Fibroblast of mammary gland (primary cell): ENCODE results near the gene LSM14A.
"Not testable (repeated sequence)": the region's sequence is repeated elsewhere in the genome, so short reads cannot be mapped to it uniquely, and the experiment has no call there.

ENCODE experiments used
- DNase-seq: peaks from one replicate; pipeline ENCODE4 v3.0.0-alpha.2; 2010; ENCODE audit warnings: low read depth
- H3K4me3 ChIP-seq: 2 replicates; pipeline ENCODE4 v1.5.1; 2011; ENCODE audit warnings: low read depth, mild to moderate bottlenecking, low read length, moderate library complexity; ENCODE audit not compliant: control insufficient read depth
- TF ChIP-seq, protein P1 (sequence below): conservative IDR thresholded peaks from 2 replicates; pipeline ENCODE4 v1.5.1; 2011; ENCODE audit warnings: low read depth, low read length, inconsistent platforms; ENCODE audit not compliant: control insufficient read depth, insufficient read depth

Gene LSM14A

DNA sequence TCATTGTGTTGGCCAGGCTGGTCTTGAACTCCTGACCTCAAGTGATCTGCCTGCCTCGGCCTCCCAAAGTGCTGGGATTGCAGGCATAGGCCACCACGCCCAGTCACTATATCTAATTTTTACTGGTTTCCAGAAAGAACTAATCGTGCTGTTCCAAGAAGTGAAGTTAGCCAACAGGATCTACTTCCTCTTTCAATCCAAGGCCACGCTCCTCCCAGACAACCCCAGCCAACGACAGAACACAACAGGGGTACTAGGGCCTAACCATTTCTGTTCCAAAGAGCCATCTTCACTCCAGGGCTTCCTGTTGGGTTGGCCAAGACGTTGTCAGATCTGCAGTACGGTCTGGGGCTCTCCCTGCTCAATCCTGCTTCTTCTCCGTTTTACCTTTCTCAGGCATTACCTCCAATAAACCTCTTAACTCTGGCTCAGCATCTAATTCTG lies 7.0 kb upstream of the LSM14A start:
- no peak for DNase-seq
- H3K4me3 ChIP-seq: no peak overlapping the region
- TF ChIP-seq, protein P1, sequence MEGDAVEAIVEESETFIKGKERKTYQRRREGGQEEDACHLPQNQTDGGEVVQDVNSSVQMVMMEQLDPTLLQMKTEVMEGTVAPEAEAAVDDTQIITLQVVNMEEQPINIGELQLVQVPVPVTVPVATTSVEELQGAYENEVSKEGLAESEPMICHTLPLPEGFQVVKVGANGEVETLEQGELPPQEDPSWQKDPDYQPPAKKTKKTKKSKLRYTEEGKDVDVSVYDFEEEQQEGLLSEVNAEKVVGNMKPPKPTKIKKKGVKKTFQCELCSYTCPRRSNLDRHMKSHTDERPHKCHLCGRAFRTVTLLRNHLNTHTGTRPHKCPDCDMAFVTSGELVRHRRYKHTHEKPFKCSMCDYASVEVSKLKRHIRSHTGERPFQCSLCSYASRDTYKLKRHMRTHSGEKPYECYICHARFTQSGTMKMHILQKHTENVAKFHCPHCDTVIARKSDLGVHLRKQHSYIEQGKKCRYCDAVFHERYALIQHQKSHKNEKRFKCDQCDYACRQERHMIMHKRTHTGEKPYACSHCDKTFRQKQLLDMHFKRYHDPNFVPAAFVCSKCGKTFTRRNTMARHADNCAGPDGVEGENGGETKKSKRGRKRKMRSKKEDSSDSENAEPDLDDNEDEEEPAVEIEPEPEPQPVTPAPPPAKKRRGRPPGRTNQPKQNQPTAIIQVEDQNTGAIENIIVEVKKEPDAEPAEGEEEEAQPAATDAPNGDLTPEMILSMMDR: no peak

DNA sequence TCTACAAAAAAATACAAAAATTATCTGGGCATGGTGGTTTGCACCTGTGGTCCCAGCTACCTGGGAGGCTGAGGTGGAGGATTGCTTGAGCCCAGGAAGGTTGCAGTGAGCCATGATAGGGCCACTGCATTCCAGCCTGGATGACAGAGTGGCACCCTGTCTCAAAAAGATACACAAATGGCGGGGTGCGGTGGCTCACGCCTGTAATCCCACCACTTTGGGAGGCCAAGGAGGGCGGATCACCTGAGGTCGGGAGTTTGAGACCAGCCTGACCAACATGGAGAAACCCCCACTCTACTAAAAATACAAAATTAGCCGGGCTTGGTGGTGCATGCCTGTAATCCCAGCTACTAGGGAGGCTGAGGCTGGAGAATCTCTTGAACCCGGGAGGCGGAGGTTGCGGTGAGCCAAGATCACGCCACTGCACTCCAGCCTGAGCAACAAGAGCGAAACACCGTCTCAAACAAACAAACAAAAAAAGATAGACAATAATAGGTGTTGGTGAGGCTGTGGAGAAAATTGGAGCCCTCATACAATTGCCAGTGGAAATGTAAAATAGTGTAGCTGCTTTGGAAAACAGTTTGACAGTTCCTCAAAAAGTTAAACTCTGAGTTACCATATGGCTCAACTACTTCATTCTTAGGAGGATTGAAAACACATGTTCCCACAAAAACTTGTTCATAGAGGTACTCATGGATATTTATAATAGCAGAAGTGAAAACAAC lies 2.7 kb upstream of the LSM14A start:
- not testable (repeated sequence) for DNase-seq, H3K4me3 ChIP-seq

DNA sequence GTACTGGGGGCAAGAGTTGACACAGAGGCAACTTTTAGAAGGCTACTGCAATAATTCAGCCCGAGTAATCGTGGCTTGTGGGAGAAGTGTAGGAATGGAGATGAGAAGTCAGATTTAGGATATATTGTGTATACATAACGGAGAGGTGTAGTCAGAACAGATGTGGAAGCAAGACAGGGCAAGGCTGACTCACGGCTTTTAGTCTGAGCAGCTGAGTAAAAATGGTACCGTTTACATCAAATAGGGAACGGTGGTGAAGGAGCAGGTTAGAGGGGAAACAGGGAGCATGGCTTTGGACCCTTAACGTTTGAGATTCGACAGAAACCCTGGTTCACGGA lies 796 bp upstream of the LSM14A start:
- DNase-seq: peak; percentile 89
- TF ChIP-seq, protein P1: no peak
- H3K4me3 ChIP-seq: peak overlapping the region; percentile 68

DNA sequence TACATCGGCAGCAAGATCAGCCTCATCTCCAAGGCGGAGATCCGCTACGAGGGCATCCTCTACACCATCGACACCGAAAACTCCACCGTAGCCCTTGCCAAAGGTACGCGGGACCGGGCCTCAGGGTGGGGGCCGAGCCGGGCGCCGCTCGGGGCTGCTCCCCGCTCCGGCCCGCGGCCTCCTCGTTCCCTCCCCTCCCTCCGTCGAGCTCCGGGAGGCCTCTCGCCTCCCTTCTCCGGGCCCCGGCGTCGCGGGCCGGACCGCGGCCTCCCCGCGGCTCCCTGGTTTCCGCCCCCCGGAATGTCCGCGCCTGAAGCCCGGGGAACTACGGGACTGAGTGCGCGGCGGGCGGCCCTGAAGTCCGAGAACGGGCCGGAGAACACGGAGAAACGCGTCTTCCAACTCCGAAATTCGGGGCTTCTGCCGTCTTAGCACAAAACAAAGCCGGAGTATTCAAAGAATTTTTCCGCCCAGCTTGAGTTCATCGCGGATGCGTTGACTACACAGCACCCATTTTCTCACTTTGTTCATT lies 423 bp downstream of the LSM14A start:
- DNase-seq: peak; percentile 32
- H3K4me3 ChIP-seq: peak overlapping the region; percentile 73
- TF ChIP-seq, protein P1: no peak

DNA sequence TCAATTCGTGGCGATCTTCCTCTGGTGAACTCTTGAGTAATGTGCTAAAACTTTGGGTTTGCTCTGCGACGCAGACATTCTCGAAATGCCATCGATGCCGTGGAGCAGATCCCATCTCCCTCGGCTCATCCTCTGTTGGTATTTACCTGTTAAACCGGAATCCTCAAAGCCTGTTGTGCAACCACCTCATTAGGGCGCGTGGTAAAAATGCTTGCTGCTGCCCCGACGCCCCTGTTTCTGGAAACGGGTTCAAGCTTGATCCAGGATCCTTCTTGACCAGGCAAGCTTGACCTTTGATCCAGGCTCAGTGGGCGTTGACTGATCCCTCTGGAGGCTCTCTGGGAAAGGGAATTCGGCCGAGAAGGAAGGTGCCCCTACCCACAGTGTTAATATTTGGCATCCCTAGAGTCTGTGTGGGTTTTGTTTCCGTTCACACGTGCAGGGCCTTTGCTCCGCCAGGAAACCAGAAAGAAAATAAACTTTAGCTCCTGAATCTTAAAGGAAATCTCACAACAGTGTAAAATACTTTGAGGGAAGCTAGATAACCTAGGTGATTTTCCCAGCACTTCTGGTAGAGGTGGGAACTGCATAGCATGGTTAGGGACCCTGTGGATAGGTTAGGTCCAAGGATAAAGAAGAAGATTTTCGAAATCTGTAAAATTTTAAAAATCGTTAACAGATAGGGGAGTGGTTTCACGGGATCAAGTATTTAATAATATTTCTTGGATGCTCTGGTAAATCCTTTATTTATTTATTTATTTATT lies 1.1 kb downstream of the LSM14A start:
- TF ChIP-seq, protein P1: no peak
- DNase-seq: peak; percentile 39
- H3K4me3 ChIP-seq: peak overlapping the region; percentile 73

DNA sequence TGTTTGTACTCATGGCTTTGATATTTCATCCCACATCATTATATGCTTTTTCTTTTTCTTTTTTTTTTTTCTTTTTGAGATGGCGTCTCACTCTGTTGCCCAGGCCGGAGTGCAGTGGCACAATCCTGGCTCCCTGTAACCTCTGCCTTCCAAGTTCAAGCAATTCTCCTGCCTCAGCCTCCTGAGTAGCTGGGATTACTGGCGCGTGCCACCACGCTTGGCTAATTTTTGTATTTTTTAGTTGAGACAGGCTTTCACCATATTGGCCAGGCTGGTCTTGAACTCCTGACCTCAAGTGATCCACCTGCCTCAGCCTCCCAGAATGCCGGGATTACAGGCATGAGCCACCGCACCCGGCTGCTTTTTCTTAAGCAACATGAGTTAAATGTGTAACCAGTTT lies 2.9 kb downstream of the LSM14A start:
- H3K4me3 ChIP-seq, DNase-seq: not testable (repeated sequence)

DNA sequence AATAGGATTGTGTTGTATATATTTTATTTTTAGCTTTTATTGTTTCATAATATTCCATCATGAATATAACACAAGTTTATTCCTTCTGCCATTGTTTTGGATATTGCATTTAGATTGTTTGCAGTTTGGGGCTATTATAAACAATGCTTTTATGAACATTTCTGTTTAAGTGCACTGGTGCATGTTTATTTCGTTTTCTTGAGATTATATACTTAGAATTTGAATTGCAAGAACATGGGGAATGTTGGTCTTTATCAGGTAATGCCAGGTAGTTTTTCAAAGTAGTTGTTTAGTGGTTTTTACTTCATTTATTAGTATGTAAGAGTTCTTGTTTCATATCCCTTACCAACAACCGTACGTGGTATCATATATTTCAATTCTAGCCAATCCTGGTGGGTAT lies 4.3 kb downstream of the LSM14A start:
- TF ChIP-seq, protein P1: no peak
- H3K4me3 ChIP-seq: no peak overlapping the region
- DNase-seq: no peak
